SJCRH30 (cell line): ENCODE data around the gene PDE8B. TPM values are rescaled to one million over a fixed set of nuclear protein-coding genes. Genes with fewer than 3 reads are reported as not detected.
"Not testable (repeated sequence)": the region's sequence is repeated elsewhere in the genome, so short reads cannot be mapped to it uniquely, and the experiment has no call there.

Experiments used
- DNase-seq, 2 experiments: peaks; one replicate each; pipeline ENCODE4 v3.0.0-alpha.2; 2015 to 2020
- H3K27ac ChIP-seq: fragments of 250-450 bp; sonication (Bioruptor Pico); 2 replicates; pipeline ENCODE4 v1.5.1; 2020; ENCODE audit warnings: mild to moderate bottlenecking, moderate library complexity
- H3K27me3 ChIP-seq: fragments of 250-450 bp; sonication (Bioruptor Pico); 2 replicates; pipeline ENCODE4 v1.5.1; 2020; ENCODE audit warnings: mild to moderate bottlenecking, moderate library complexity
- H3K36me3 ChIP-seq: fragments of 250-450 bp; sonication (Bioruptor Pico); 2 replicates; pipeline ENCODE4 v1.5.1; 2020; ENCODE audit warnings: mild to moderate bottlenecking, moderate library complexity
- H3K4me1 ChIP-seq: fragments of 250-450 bp; sonication (Bioruptor Pico); 2 replicates; pipeline ENCODE4 v1.5.1; 2020; ENCODE audit warnings: mild to moderate bottlenecking, moderate library complexity
- H3K4me3 ChIP-seq: fragments of 250-450 bp; sonication (Bioruptor Pico); 2 replicates; pipeline ENCODE4 v1.5.1; 2020; ENCODE audit warnings: mild to moderate bottlenecking, moderate library complexity
- H3K9me3 ChIP-seq: fragments of 250-450 bp; sonication (Bioruptor Pico); replicated peaks from 2 replicates; pipeline ENCODE4 v1.5.1; 2020; ENCODE audit warnings: mild to moderate bottlenecking, moderate library complexity
- total RNA-seq: library from RNA; depleted of rRNA; stranded (reverse); fragments of >200 nt; shearing (Covaris generic); gene quantifications from 2 replicates; pipeline ENCODE4 v1.2.3, GENCODE V29; 2014

The PDE8B gene
- total RNA-seq, 1 experiment from 2014 or later = 0.22 TPM

DNA sequence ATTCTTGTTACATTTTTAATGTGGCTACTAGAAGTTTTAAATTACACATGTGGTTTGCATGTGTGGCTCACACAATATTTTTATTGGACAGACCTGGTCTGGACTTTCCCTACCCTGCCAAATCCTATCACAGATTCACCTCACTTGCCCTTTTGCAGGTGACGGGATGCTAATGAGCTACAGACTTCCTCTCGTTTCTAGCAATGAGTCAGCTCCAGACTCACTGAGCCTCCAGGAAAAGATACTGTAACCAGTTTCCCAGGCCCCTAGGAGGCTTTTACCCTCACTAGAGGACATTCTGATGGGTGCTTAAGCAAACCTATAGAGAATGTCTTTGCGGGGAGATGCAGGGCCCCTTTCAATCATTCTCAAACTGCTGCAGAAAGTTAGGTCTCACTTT is 146.3 kb downstream of the PDE8B start:
- Histone ChIP-seq H3K27me3 (no peaks in the 10 kb centered on the region), H3K36me3 (no peaks in the 10 kb centered on the region), H3K9me3 (no peaks in the 10 kb centered on the region), H3K4me1 (no peaks in the 10 kb centered on the region), H3K27ac (no peak overlapping the region), H3K4me3 (no peak overlapping the region)
- DNase-seq = no peak

DNA sequence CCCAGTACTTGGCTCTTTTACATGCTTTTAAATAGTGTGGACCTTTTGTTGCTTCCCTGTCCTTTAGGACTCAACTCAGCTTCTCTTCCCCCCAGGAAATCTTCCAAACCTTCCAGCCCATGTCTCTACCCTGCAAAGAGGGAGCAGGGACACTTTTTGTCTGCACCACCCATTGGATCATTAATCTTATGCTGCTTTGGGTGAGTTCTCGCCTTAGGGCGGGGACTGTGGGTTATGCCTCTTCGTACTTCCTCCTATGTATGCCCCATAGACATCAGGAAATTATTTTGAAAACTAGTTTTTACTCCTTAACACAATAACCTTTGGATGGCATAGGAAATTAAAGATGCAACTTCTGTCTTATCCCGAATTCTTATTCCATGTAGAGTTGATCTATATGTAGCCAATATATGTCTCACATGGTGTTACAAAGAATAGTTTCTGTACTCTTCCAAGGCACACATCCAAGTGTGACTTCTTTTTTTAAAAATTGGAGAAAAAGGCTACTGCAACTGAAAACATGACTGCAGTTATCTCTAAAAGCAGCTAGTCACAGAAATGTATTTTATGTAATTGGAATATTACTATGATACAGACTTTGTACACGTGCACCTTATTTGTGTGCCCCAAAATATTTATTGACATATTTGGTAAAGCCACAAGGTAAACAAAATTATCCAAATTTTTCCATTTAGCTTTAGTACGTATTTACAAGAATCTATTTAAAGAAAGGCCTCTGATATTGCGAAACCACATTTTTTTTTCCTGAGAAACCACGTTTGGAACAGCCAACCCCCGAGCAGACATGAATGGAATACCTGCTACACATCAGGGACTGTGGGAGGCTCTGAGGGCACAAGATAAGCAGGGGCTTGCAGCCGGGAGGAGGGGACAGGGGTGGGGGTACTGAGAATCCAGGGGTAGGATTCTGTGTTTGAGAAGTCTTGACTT is 148.1 kb downstream of the PDE8B start:
- H3K36me3 ChIP-seq = no peaks in the 10 kb centered on the region
- no peak overlapping the region for H3K4me3 ChIP-seq
- H3K4me1 ChIP-seq = no peaks in the 10 kb centered on the region
- no peak for DNase-seq
- H3K27me3 ChIP-seq = no peaks in the 10 kb centered on the region
- H3K9me3 ChIP-seq = no peaks in the 10 kb centered on the region
- no peak overlapping the region for H3K27ac ChIP-seq

DNA sequence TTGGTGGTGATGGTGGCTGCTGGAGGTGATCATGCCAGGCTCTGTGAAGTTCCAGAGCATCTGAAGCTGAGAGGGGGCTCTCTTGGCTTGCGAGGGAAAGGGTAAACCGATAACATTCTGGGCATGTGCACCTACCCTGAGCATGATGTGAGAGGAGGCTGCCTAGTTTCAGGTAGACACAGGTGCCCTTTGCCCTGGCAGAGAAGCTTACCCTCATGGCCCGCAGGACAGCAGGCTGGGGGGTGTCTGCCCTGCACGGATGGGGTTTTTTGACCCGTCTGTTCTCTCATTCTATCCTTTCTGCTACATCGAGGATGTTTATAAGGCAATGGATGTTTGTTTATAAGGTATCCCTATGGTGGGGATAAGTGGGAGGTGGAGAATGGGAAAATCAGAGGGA is 148.8 kb downstream of the PDE8B start:
- Histone ChIP-seq H3K9me3 (no peaks in the 10 kb centered on the region), H3K27ac (no peak overlapping the region), H3K27me3 (no peaks in the 10 kb centered on the region), H3K4me1 (no peaks in the 10 kb centered on the region), H3K4me3 (no peak overlapping the region), H3K36me3 (no peaks in the 10 kb centered on the region)
- no peak for DNase-seq

DNA sequence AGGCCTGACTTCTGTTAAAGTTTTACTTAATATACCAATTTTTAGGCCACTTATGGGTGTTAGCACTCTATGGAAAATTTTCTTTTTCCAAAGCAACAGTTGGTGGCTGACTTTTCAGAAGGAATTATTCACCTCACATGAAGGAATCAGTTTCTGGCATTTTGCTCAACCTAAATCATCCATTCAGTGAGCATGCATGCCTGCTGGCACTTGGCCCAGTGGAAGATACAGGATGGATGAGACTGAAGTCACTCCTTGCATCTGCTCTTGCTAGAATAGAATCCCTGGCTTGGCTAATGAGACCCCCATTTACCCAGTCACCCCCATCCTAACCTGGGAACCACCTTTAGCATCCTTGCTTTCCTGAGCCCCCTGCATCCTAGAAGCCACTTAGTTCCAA is 149.9 kb downstream of the PDE8B start:
- DNase-seq = no peak
- H3K9me3 ChIP-seq = no peaks in the 10 kb centered on the region
- H3K36me3 ChIP-seq = no peaks in the 10 kb centered on the region
- H3K4me1 ChIP-seq = no peaks in the 10 kb centered on the region
- no peaks in the 10 kb centered on the region for H3K27me3 ChIP-seq
- H3K27ac ChIP-seq = no peak overlapping the region
- no peak overlapping the region for H3K4me3 ChIP-seq

DNA sequence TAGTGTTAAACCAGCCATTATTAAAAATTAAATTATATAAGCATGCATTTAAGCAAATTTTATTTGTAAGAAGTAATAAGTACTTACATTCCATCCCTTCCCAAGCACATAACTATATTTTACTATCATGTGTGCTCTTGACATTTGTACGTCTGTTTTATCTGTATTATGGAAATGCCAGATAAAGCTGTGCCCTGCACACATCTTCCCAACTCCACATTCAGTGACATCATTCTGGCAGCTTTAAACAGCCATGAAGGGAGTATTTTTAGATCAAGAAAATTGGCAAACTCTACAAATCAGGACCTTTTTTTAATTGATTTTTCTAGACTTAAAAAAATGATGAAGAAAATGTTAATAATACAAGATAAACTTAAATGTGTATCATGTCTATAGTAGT is 150.5 kb downstream of the PDE8B start:
- H3K4me1 ChIP-seq = no peaks in the 10 kb centered on the region
- no peaks in the 10 kb centered on the region for H3K9me3 ChIP-seq
- no peak for DNase-seq
- no peak overlapping the region for H3K27ac ChIP-seq
- H3K36me3 ChIP-seq = no peaks in the 10 kb centered on the region
- no peaks in the 10 kb centered on the region for H3K27me3 ChIP-seq
- H3K4me3 ChIP-seq = no peak overlapping the region

DNA sequence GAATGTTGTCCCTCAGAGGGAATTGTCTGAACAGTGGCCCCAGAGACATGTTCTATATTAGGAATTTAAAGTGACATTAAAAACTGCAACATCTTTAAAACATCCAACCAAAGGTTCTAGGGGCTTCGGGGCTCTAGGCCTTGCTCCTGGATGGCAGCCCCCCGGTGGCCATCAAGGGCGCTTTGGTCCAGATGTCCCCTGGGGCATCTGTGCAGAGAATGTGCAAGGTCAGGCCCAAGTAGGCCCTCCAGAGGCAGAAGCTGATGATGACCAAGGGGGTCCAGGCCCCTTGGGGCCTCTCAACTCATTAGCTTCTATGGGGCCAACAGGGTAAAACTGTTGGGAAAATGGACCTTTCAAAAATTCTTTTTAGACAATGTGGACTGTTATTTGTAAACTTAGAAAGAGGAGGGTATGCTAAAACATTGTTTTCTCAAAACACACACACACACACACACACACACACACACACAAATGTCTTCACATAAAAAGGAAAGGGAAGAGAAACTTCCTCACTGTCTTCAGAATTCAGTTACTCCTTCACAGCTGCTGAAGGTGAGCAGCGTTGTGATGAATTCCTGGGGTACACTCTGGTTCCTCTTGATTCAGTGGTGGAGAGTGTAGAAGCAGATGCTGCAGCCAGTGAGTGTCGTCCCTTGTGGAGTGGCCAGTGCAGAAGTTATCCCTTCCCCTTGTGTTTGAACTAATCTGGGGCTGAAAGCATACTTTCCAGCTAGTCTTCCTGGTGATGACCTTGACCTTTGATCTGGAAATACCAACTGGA is 156.4 kb downstream of the PDE8B start:
- DNase-seq = no peak
- H3K4me3 ChIP-seq = no peak overlapping the region
- H3K4me1 ChIP-seq = no peaks in the 10 kb centered on the region
- H3K27ac ChIP-seq = no peak overlapping the region
- no peaks in the 10 kb centered on the region for H3K27me3 ChIP-seq
- no peaks in the 10 kb centered on the region for H3K36me3 ChIP-seq
- no peaks in the 10 kb centered on the region for H3K9me3 ChIP-seq

DNA sequence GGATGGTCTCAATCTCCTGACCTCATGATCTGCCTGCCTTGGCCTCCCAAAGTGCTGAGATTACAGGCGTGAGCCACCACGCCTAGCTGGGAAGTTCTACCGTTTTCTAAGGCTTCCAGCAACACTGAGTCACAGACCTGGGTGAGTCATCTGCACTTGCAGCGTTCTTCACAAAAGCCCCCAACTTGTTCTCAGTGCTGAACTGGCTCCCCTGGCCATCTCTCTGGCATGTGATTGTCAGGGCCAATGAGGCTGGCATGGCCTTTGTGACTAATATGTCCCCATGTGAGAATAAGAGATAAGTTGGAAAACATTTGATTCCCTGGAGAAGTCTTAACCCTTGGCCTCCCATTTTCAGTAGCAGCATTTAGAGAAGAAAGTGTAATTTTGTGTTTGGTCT is 157.3 kb downstream of the PDE8B start:
- Histone ChIP-seq H3K4me1 (no peaks in the 10 kb centered on the region), H3K27me3 (no peaks in the 10 kb centered on the region), H3K27ac (no peak overlapping the region), H3K4me3 (no peak overlapping the region), H3K9me3 (no peaks in the 10 kb centered on the region), H3K36me3 (no peaks in the 10 kb centered on the region)
- no peak for DNase-seq

DNA sequence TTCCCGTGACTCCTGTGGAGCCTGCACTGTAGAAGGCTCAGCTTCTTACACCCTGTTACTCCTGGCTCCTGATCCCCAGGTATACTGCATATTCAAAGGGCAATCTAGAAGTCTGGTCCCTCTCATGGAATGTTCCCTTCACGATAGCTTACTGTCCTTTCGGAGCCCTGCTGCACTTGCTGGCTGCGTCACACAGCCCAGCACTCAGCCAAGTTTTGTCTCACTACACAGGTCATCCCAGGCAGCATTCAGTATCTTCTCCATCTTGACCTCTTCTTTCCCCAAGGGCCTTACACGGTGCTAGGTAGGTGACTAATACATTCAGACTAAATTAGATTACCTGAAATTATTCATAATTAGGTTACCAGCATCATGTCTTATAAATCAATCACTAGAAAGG is 157.9 kb downstream of the PDE8B start:
- Histone ChIP-seq H3K9me3 (no peaks in the 10 kb centered on the region), H3K27ac (no peak overlapping the region), H3K4me3 (no peak overlapping the region), H3K36me3 (no peaks in the 10 kb centered on the region), H3K27me3 (no peaks in the 10 kb centered on the region), H3K4me1 (no peaks in the 10 kb centered on the region)
- DNase-seq = no peak

DNA sequence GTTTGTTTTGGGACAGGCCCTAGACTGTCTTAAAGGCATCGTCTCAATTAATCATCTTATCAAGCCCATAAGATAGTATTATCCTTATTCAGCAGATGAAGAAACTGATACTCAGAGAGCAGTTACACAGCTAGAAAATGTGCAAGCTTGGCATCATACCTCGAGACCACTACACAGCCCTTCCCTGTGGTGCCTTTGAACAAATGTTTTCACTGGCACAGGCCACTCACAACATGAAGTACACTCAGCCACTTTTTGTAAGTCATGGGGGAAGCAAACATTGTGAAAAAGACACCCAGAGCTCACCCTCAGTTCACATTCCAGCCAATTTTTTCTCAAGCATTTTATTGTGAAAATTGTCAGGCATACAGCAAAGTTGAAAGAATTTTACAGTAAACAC is 159.1 kb downstream of the PDE8B start:
- Histone ChIP-seq H3K4me1 (no peaks in the 10 kb centered on the region), H3K9me3 (no peaks in the 10 kb centered on the region), H3K27ac (no peak overlapping the region), H3K4me3 (no peak overlapping the region), H3K36me3 (no peaks in the 10 kb centered on the region), H3K27me3 (no peaks in the 10 kb centered on the region)
- DNase-seq = no peak

DNA sequence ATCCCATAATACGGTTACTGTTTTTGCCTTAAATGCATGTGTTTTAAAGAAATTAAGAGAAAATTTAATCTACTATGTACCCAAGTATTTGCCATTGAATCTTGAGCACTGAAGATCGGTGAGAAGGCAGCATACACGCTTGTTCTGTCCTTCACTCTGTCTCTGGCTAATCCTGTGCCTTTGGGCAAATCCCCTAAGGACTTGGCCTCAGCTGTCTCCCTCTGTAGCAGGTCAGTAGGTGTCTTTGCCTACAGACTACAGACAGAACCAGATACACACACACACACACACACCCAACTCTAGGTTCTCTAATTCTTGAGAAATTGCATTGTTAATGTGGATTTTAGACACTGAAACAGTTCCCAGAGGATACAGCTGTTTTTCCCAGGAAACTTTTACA is 164.2 kb downstream of the PDE8B start:
- peak in 1 of 2 experiments; percentile 27 for DNase-seq
- no peaks in the 10 kb centered on the region for H3K27me3 ChIP-seq
- no peak overlapping the region for H3K4me3 ChIP-seq
- H3K9me3 ChIP-seq = no peaks in the 10 kb centered on the region
- no peaks in the 10 kb centered on the region for H3K36me3 ChIP-seq
- no peak overlapping the region for H3K27ac ChIP-seq
- no peaks in the 10 kb centered on the region for H3K4me1 ChIP-seq

DNA sequence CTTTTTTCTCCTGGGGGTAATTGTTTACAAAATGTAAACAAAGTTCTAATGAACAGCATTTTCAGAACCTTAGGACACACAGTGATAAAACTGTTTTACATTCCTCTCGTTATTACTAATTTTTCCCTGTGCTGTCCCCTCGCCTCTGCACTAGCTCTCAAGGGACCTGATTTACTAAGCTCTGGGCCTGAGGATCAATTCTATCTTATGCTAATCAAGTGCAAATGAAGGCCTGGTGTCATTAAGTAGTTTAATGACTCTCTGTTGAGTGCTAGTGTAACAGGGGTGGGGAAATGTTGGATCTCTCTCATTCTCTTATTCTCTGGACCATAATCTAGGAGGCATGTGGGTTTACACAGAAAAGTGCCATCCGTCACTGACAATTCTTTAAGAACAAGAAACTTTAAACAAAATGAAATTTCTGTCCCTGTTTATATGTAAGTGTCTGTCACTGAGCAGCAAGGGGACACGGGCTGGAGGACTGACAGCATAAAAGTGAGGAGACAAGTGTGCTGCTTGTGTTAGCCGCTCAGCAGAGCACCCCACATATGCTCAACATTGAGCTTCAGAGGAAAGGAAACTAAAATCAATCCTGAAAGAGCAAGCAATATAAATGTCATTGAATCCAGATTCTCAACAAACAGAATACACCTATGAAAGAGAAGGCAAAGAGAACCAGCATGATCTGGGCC is 166.3 kb downstream of the PDE8B start:
- Histone ChIP-seq H3K4me3 (no peak overlapping the region), H3K27me3 (no peaks in the 10 kb centered on the region; the same call in 1 of the 2 replicates), H3K36me3 (no peaks in the 10 kb centered on the region), H3K4me1 (no peaks in the 10 kb centered on the region), H3K27ac (no peak overlapping the region), H3K9me3 (no peaks in the 10 kb centered on the region)
- DNase-seq = no peak

DNA sequence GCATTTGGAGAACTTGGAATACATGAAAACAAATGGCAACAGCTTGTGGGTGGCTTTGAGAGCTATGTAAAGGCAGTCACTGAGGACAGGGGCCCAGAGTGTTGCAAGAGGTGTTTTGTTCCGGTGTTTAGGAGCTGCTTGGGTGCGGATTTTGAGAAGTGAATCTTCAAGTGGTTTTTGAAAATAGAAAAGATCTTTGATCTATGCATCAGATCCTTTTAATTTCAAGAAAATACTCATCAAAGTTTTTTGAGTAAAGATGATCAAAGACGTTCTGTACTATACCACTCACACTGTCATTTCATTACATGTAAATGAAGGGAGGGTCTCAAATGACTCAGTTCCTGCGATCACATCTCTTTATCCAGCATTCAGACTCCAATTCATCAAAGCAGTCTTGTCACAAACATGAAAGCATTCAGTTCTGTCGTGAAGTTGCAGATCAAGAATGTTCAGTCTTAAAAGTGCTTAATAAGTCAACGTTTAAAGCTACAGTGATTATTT is 169.1 kb downstream of the PDE8B start:
- no peak for DNase-seq
- Histone ChIP-seq H3K27ac (no peak overlapping the region), H3K9me3 (no peaks in the 10 kb centered on the region), H3K4me3 (no peak overlapping the region), H3K27me3 (no peaks in the 10 kb centered on the region; the same call in 1 of the 2 replicates), H3K36me3 (no peaks in the 10 kb centered on the region), H3K4me1 (no peaks in the 10 kb centered on the region)

DNA sequence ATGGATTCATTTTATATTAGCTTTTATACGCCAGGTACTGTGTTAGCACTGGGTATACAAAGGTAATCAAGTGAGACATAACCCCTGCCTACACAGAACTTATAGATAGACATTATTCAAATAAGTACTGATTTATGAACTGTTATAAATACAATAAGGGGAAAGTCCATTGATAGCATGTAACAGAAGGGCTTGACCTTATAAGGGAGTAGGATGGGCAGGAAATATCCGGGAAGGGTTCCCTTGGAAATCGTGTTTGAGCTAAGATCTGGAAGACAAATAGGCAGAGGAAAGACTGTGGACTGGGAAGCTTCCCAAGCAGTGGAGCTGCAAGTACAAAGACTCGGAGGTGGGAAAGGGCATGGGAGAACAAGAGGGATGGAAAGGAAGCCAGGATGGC is 170.2 kb downstream of the PDE8B start:
- no peaks in the 10 kb centered on the region for H3K4me1 ChIP-seq
- no peak for DNase-seq
- no peak overlapping the region for H3K27ac ChIP-seq
- H3K27me3 ChIP-seq = no peaks in the 10 kb centered on the region; the same call in 1 of the 2 replicates
- H3K36me3 ChIP-seq = no peaks in the 10 kb centered on the region
- no peak overlapping the region for H3K4me3 ChIP-seq
- no peaks in the 10 kb centered on the region for H3K9me3 ChIP-seq

DNA sequence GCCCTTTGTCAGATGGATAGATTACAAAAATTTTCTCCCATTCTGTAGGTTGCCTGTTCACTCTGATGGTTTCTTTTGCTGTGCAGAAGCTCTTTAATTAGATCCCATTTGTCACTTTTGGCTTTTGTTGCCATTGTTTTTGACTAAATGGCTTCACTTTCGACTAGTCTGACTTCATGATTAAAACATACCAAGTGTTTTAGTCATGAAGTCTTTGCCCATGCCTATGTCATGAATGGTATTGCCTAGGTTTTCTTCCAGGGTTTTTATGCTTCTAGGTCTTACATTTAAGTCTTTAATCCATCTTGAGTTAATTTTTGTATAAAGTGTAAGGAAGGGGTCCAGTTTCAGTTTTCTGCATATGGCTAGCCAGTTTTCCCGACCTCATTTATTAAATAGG is 172.9 kb downstream of the PDE8B start:
- H3K36me3 ChIP-seq, H3K4me1 ChIP-seq, H3K9me3 ChIP-seq, H3K4me3 ChIP-seq, DNase-seq, H3K27ac ChIP-seq, H3K27me3 ChIP-seq: not testable (repeated sequence)

DNA sequence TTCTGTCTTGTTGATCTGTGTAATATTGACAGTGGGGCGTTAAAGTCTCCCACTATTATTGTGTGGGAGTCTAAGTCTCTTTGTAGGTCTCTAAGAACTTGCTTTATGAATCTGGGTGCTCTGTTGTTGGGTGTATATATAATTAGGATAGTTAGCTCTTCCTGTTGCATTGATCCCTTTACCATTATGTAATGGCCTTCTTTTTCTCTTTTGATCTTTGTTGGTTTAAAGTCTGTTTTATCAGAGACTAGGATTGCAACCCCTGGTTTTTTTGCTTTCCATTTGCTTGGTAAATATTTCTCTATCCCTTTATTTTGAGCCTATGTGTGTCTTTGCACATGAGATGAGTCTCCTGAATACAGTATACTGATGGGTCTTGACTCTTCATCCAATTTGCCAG is 175.9 kb downstream of the PDE8B start:
- not testable (repeated sequence) for H3K9me3 ChIP-seq, DNase-seq, H3K4me3 ChIP-seq, H3K27ac ChIP-seq, H3K36me3 ChIP-seq, H3K4me1 ChIP-seq, H3K27me3 ChIP-seq
